Hepatocyte (in vitro differentiated cells): Measurements from ENCODE around the gene SAMD14. TPM values are rescaled to one million over a fixed set of nuclear protein-coding genes. Genes with fewer than 3 reads are reported as not detected.

ENCODE experiments used
- DNase-seq: peaks from one replicate; pipeline ENCODE4 v3.0.0-alpha.2; 2016; ENCODE audit warnings: low spot score
- H2AFZ ChIP-seq: fragments of 200-600 bp; sonication (generic); 2 replicates; pipeline ENCODE4 v1.6.0; 2016; ENCODE audit warnings: antibody characterized with exemption, mild to moderate bottlenecking
- H3K27ac ChIP-seq: fragments of 200-600 bp; sonication (generic); 2 replicates; pipeline ENCODE4 v1.5.1; 2016; ENCODE audit warnings: mild to moderate bottlenecking
- H3K27me3 ChIP-seq: fragments of 200-600 bp; sonication (generic); 2 replicates; pipeline ENCODE4 v1.6.1; 2016
- H3K36me3 ChIP-seq: fragments of 200-600 bp; sonication (generic); replicated peaks from 2 replicates; pipeline ENCODE4 v1.5.1; 2016; ENCODE audit warnings: low read depth; ENCODE audit not compliant: insufficient read depth
- H3K4me1 ChIP-seq: fragments of 200-600 bp; sonication (generic); 2 replicates; pipeline ENCODE4 v1.5.1; 2016; ENCODE audit warnings: mild to moderate bottlenecking, moderate library complexity; ENCODE audit not compliant: insufficient read depth
- H3K4me2 ChIP-seq: fragments of 200-600 bp; sonication (generic); 2 replicates; pipeline ENCODE4 v1.6.0; 2016
- H3K4me3 ChIP-seq: fragments of 200-600 bp; sonication (generic); 2 replicates; pipeline ENCODE4 v1.5.1; 2016; ENCODE audit warnings: mild to moderate bottlenecking
- H3K79me2 ChIP-seq: fragments of 200-600 bp; sonication (generic); 2 replicates; pipeline ENCODE4 v1.6.0; 2017; ENCODE audit warnings: mild to moderate bottlenecking
- H3K9me2 ChIP-seq: fragments of 200-600 bp; sonication (generic); replicated peaks from 2 replicates; pipeline ENCODE4 v1.6.0; 2017; ENCODE audit warnings: mild to moderate bottlenecking; ENCODE audit not compliant: insufficient read depth
- H3K9me3 ChIP-seq: fragments of 200-600 bp; sonication (generic); 2 replicates; pipeline ENCODE4 v1.5.1; 2016; ENCODE audit warnings: low read depth, mild to moderate bottlenecking
- H4K20me1 ChIP-seq: fragments of 200-600 bp; sonication (generic); 2 replicates; pipeline ENCODE4 v1.6.0; 2016; ENCODE audit warnings: mild to moderate bottlenecking; ENCODE audit not compliant: insufficient read depth, poor library complexity, severe bottlenecking
- EZH2 ChIP-seq: fragments of 200-600 bp; sonication (generic); IDR thresholded peaks from 2 replicates; pipeline ENCODE4 v1.6.1; 2016; ENCODE audit warnings: antibody characterized with exemption, mild to moderate bottlenecking, borderline replicate concordance
- EZH2phosphoT487 ChIP-seq: fragments of 200-600 bp; sonication (generic); IDR thresholded peaks from one replicate; pipeline ENCODE4 v1.6.1; 2018; ENCODE audit warnings: antibody characterized with exemption, mild to moderate bottlenecking, low read depth, moderate library complexity; ENCODE audit not compliant: unreplicated experiment, severe bottlenecking
- WGBS: methylation state at CpG from one replicate; pipeline ENCODE4 v1.1.6; 2016; ENCODE audit warnings: low lambda C conversion rate; ENCODE audit errors: missing lambda C conversion rate; 5-methylcytosine and 5-hydroxymethylcytosine counted together
- polyA plus RNA-seq: library from polyadenylated mRNA; unstranded; fragments of >200 nt; fragmentation: Nextera tagmentation; extraction: Ambion mirVana; gene quantifications from 2 replicates; pipeline ENCODE4 v1.2.1, GENCODE V29; 2016
- total RNA-seq: library from RNA; depleted of rRNA; stranded (reverse); fragments of >200 nt; gene quantifications from 2 replicates; pipeline ENCODE4 v1.2.3, GENCODE V29; 2014
- TF ChIP-seq, protein P1 (sequence below): fragments of 200-600 bp; sonication (generic); IDR thresholded peaks from 2 replicates; pipeline ENCODE4 v1.5.1; 2016; ENCODE audit warnings: antibody characterized with exemption, mild to moderate bottlenecking; ENCODE audit not compliant: poor library complexity

The SAMD14 gene
- total and polyA plus RNA-seq, 2 experiments from 2014 or later, result 3.1 to 4.2 TPM

- peaks cover 39% of the 10 kb centered on the region for H4K20me1 ChIP-seq
- no peaks in the 10 kb centered on the region for H3K36me3 ChIP-seq
- peak overlapping the region; percentile 56 for H3K27ac ChIP-seq
These were observed 17.1 kb upstream of the SAMD14 start for GRCh38 chr17:50146927-50147665.

DNA sequence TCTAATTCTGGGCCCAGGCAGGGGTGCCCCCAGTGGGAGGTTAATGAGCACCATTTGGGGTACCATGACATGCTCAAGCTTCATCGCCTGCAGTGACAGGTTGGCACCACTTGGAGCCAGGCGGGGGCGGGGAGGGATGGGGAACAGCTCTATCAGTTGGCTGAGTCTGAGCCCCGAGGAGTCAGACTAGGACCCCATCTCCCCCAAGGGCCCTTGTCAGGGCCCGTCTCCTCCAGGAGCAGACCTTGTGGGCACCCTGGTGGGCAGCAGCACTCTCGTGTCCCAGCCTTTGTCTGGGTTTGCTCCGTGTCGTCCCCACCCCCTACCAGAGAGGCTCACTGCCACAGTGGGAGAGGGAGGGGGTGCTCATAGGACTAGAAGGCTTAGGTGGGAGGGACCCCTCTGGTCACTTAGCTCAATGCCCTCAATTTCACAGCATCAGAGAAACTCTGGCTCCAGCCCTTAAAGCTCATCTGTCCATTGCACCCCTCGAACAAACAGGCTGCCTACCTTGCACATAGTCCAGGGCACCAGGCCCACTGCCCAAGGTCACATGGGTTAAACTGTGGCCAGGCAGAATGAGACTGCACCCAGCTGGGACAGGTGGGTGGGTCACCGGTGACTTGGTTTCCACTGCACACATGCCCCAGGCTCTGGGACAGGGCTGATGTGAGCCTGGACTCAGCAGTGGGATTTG lies 16.4 kb upstream of the SAMD14 start:
- peak overlapping the region; percentile 98 for H3K4me2 ChIP-seq
- H4K20me1 ChIP-seq, result peaks cover 39% of the 10 kb centered on the region
- no peak overlapping the region for H3K4me3 ChIP-seq
- H3K79me2 ChIP-seq, result peaks cover 51% of the 10 kb centered on the region
- no peaks in the 10 kb centered on the region for H3K9me2 ChIP-seq
- H3K36me3 ChIP-seq, result no peaks in the 10 kb centered on the region
- no peak overlapping the region for H3K27ac ChIP-seq
- peaks cover 29% of the 10 kb centered on the region for H3K4me1 ChIP-seq
- no peak for DNase-seq
- WGBS, result 77% methylated on average over 7 of the region's 10 CpGs
- no peak for TF ChIP-seq EZH2phosphoT487
- TF ChIP-seq, protein P1, sequence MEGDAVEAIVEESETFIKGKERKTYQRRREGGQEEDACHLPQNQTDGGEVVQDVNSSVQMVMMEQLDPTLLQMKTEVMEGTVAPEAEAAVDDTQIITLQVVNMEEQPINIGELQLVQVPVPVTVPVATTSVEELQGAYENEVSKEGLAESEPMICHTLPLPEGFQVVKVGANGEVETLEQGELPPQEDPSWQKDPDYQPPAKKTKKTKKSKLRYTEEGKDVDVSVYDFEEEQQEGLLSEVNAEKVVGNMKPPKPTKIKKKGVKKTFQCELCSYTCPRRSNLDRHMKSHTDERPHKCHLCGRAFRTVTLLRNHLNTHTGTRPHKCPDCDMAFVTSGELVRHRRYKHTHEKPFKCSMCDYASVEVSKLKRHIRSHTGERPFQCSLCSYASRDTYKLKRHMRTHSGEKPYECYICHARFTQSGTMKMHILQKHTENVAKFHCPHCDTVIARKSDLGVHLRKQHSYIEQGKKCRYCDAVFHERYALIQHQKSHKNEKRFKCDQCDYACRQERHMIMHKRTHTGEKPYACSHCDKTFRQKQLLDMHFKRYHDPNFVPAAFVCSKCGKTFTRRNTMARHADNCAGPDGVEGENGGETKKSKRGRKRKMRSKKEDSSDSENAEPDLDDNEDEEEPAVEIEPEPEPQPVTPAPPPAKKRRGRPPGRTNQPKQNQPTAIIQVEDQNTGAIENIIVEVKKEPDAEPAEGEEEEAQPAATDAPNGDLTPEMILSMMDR, result no peak
- no peak for TF ChIP-seq EZH2
- no peaks in the 10 kb centered on the region for H3K27me3 ChIP-seq
- no peaks in the 10 kb centered on the region for H3K9me3 ChIP-seq
- no peak overlapping the region for H2AFZ ChIP-seq

More at GRCh38 chr17:50146927-50147665, 17.1 kb upstream of the SAMD14 start:
- H3K9me2 ChIP-seq, result no peaks in the 10 kb centered on the region
- peak overlapping the region; percentile 98 for H3K4me2 ChIP-seq
- no peak overlapping the region for H2AFZ ChIP-seq
- TF ChIP-seq, protein P1, result no peak
- TF ChIP-seq EZH2 (no peak), EZH2phosphoT487 (no peak)
- peaks cover 51% of the 10 kb centered on the region for H3K79me2 ChIP-seq
- peaks cover 29% of the 10 kb centered on the region for H3K4me1 ChIP-seq
- 66% methylated on average over 15 of the region's 15 CpGs for WGBS
- H3K4me3 ChIP-seq, result no peak overlapping the region
- no peaks in the 10 kb centered on the region for H3K9me3 ChIP-seq
- H3K27me3 ChIP-seq, result no peaks in the 10 kb centered on the region
- no peak for DNase-seq

- Histone ChIP-seq H3K9me2 (no peaks in the 10 kb centered on the region), H3K36me3 (no peaks in the 10 kb centered on the region), H3K4me2 (no peak overlapping the region), H3K27ac (no peak overlapping the region), H3K27me3 (no peaks in the 10 kb centered on the region), H4K20me1 (peaks cover 39% of the 10 kb centered on the region), H3K79me2 (peaks cover 50% of the 10 kb centered on the region), H3K9me3 (no peaks in the 10 kb centered on the region), H3K4me1 (peaks cover 29% of the 10 kb centered on the region), H3K4me3 (no peak overlapping the region), H2AFZ (no peak overlapping the region)
- no peak for DNase-seq
- TF ChIP-seq, protein P1, result no peak
- TF ChIP-seq EZH2phosphoT487 (no peak), EZH2 (no peak)
- 90% methylated on average over 8 of the region's 11 CpGs for WGBS
These were observed 15.7 kb upstream of the SAMD14 start for GRCh38 chr17:50145532-50146229.
